ENCODE measurements around the gene FILIP1.

The FILIP1 gene

GRCh38 chr6:75287424-75287823, 206.2 kb downstream of the FILIP1 start:
- DNase-seq, result no peak

- DNase-seq, result no peak
Observed at GRCh38 chr6:75286955-75287354, 206.6 kb downstream of the FILIP1 start.

GRCh38 chr6:75285283-75285639, 208.3 kb downstream of the FILIP1 start:
- no peak for DNase-seq

- peak; percentile 94 for DNase-seq
Observed at GRCh38 chr6:75284632-75285282, 208.8 kb downstream of the FILIP1 start, which contains the start of gene TMEM30A. Gene TMEM30A (minus strand): TSS chr6:75284792. CDS start chr6:75284638, 154 bp downstream.

GRCh38 chr6:75283907-75284631, 209.5 kb downstream of the FILIP1 start:
- no peak for DNase-seq

- no peak for DNase-seq
Observed at GRCh38 chr6:75282706-75283105, 210.9 kb downstream of the FILIP1 start.

GRCh38 chr6:75281653-75282052, 211.9 kb downstream of the FILIP1 start:
- DNase-seq, result no peak

GRCh38 chr6:75280131-75280855, 213.3 kb downstream of the FILIP1 start:
- DNase-seq, result no peak

GRCh38 chr6:75279418-75279817, 214.2 kb downstream of the FILIP1 start:
- no peak for DNase-seq

- DNase-seq, result no peak
Observed at GRCh38 chr6:75278474-75279077, 215.0 kb downstream of the FILIP1 start.

- DNase-seq, result no peak
Observed at GRCh38 chr6:75275067-75275466, 218.5 kb downstream of the FILIP1 start.

- no peak for DNase-seq
Observed at GRCh38 chr6:75273009-75273408, 220.6 kb downstream of the FILIP1 start.

- DNase-seq, result no peak
Observed at GRCh38 chr6:75272145-75272840, 221.3 kb downstream of the FILIP1 start.

GRCh38 chr6:75268988-75269354, 224.6 kb downstream of the FILIP1 start:
- no peak for DNase-seq

- DNase-seq, result no peak
Observed at GRCh38 chr6:75268121-75268987, 225.2 kb downstream of the FILIP1 start.

- no peak for DNase-seq
Observed at GRCh38 chr6:75267461-75267860, 226.1 kb downstream of the FILIP1 start.

GRCh38 chr6:75266716-75267291, 226.8 kb downstream of the FILIP1 start:
- DNase-seq, result no peak

- no peak for DNase-seq
Observed at GRCh38 chr6:75263401-75263750, 230.2 kb downstream of the FILIP1 start.

- no peak for DNase-seq
Observed at GRCh38 chr6:75262716-75263400, 230.7 kb downstream of the FILIP1 start.

- DNase-seq, result no peak
Observed at GRCh38 chr6:75261299-75261698, 232.3 kb downstream of the FILIP1 start.
